Sigmoid colon (tissue), 7 donors: ENCODE data around the gene ALDH4A1. TPM values are rescaled to one million over a fixed set of nuclear protein-coding genes. Genes with fewer than 3 reads are reported as not detected.
"Not testable (repeated sequence)": the region's sequence is repeated elsewhere in the genome, so short reads cannot be mapped to it uniquely, and the experiment has no call there.

Source experiments
- DNase-seq: peaks from one replicate; pipeline ENCODE4 v3.0.0-alpha.2; 2019
- H3K27ac ChIP-seq, 4 donors: fragments of 200-600 bp; sonication (generic); one replicate each; pipeline ENCODE4 v1.5.1; 2016 to 2019; ENCODE audit warnings: mild to moderate bottlenecking in 1 of 4
- H3K27me3 ChIP-seq, 3 donors: fragments of 200-600 bp; sonication (generic); one replicate each; pipeline ENCODE4 v1.5.1; 2019; ENCODE audit warnings: mild to moderate bottlenecking in 1 of 3
- H3K36me3 ChIP-seq, 4 donors: fragments of 200-600 bp; sonication (generic); one replicate each; pipeline ENCODE4 v1.5.1; 2016 to 2019
- H3K4me1 ChIP-seq, 4 donors: fragments of 200-600 bp; sonication (generic); one replicate each; pipeline ENCODE4 v1.5.1; 2017 to 2019
- H3K4me3 ChIP-seq, 4 donors: fragments of 200-600 bp; sonication (generic); one replicate each; pipeline ENCODE4 v1.5.1; 2017 to 2019; ENCODE audit warnings: mild to moderate bottlenecking in 2 of 4, moderate library complexity in 1 of 4
- H3K9me3 ChIP-seq, 4 donors: fragments of 200-600 bp in 3 of 4; sonication (generic) in 3 of 4; one replicate each; pipeline versions ENCODE4 v1.5.1 to v1.6.1; 2013 to 2019
- CTCF ChIP-seq, 4 experiments: fragments of 450-650 bp in 3 of 4; fragments of 200-600 bp in 1 of 4; IDR thresholded peaks; one replicate each; pipeline ENCODE4 v1.5.1; 2016 to 2019; ENCODE audit warnings: antibody characterized with exemption in 4 of 4, mild to moderate bottlenecking in 3 of 4, moderate library complexity in 2 of 4
- EP300 ChIP-seq, 4 donors: sonication (generic); formaldehyde crosslinking; IDR thresholded peaks; one replicate each; pipeline ENCODE4 v1.6.1; 2017; ENCODE audit warnings: antibody characterized with exemption in 4 of 4
- POLR2A ChIP-seq, 2 donors: fragments of 450-650 bp; IDR thresholded peaks; one replicate each; pipeline ENCODE4 v1.6.1; 2016; ENCODE audit warnings: antibody characterized with exemption in 2 of 2, mild to moderate bottlenecking in 2 of 2, moderate library complexity in 2 of 2
- POLR2AphosphoS5 ChIP-seq, 4 donors: sonication (generic); formaldehyde crosslinking; IDR thresholded peaks; one replicate each; pipeline ENCODE4 v1.6.1; 2017; ENCODE audit warnings: antibody characterized with exemption in 4 of 4
- WGBS, 2 donors: extraction: QIAGEN DNeasy Blood & Tissue Kit; methylation state at CpG; one replicate each; pipeline ENCODE4 v1.1.7; 2013; 5-methylcytosine and 5-hydroxymethylcytosine counted together
- intact Hi-C: fragments of 100-400 bp; cut with DNase I; formaldehyde crosslinking; loops from one replicate; pipeline ENCODE4 v1.15.1; 2023
- polyA plus RNA-seq, 3 donors: library from polyadenylated mRNA; stranded (reverse); fragments of 200-250 nt; gene quantifications; one replicate each; pipeline ENCODE4 v1.2.3, GENCODE V29; 2013
- total RNA-seq, 4 donors: library from RNA; depleted of rRNA; stranded (reverse); fragments of >200 nt; gene quantifications; one replicate each; pipeline ENCODE4 v1.1.0, GENCODE V29; 2016
- donor health status: healthy with polysubstance abuse.
- donor health status: Bipolar disorder and iron deficiency.
- donor health status: healthy.

ALDH4A1 gene
- total and polyA plus RNA-seq, 7 donors = 2.4 to 12.8 (median 7.2) TPM

GRCh38 chr1:18849261-18849711 is 53.1 kb downstream of the ALDH4A1 start:
- TF ChIP-seq POLR2A (IDR thresholded peaks at IDR 0.05) (no peak), CTCF (IDR thresholded peaks at IDR 0.05) (no peak), POLR2AphosphoS5 (IDR thresholded peaks at IDR 0.05) (no peak), EP300 (IDR thresholded peaks at IDR 0.05) (no peak)
- peaks cover 0 to 9% (median 0%) of the 10 kb centered on the region in 4 donors for H3K4me1 ChIP-seq
- no peak overlapping the region for H3K4me3 ChIP-seq
- H3K9me3 ChIP-seq = peaks cover 0 to 4% (median 0%) of the 10 kb centered on the region in 4 donors
- no peak for DNase-seq
- H3K36me3 ChIP-seq = no peaks in the 10 kb centered on the region
- H3K27ac ChIP-seq = no peak overlapping the region
- WGBS, 2 donors = 59 to 62% methylated on average over 11 of the region's 11 CpGs
- intact Hi-C loops = no loop called here
- H3K27me3 ChIP-seq = peaks cover 0 to 15% (median 0%) of the 10 kb centered on the region in 3 donors

GRCh38 chr1:18847723-18848122 is 54.6 kb downstream of the ALDH4A1 start:
- DNase-seq, intact Hi-C loops, H3K4me1 ChIP-seq, H3K27ac ChIP-seq, H3K4me3 ChIP-seq, H3K36me3 ChIP-seq, H3K9me3 ChIP-seq: not testable (repeated sequence)
- H3K27me3 ChIP-seq = peaks cover 0 to 14% (median 0%) of the 10 kb centered on the region in 3 donors
- WGBS, 2 donors = 66 to 90% methylated on average over 2 of the region's 2 CpGs

GRCh38 chr1:18840145-18840544 is 62.2 kb downstream of the ALDH4A1 start:
- H3K27me3 ChIP-seq = peaks cover 0 to 21% (median 5%) of the 10 kb centered on the region in 3 donors
- DNase-seq = peak; percentile 56
- H3K27ac ChIP-seq = no peak overlapping the region
- TF ChIP-seq EP300 (IDR thresholded peaks at IDR 0.05) (no peak), POLR2AphosphoS5 (IDR thresholded peaks at IDR 0.05) (no peak), POLR2A (IDR thresholded peaks at IDR 0.05) (no peak), CTCF (IDR thresholded peaks at IDR 0.05) (no peak)
- no peak overlapping the region for H3K4me3 ChIP-seq
- 91 to 95% methylated on average over 17 of the region's 17 CpGs for WGBS, 2 donors
- H3K36me3 ChIP-seq = no peaks in the 10 kb centered on the region
- peaks cover 0 to 4% (median 0%) of the 10 kb centered on the region in 4 donors for H3K9me3 ChIP-seq
- intact Hi-C loops = no loop called here
- H3K4me1 ChIP-seq = no peaks in the 10 kb centered on the region

GRCh38 chr1:18836654-18837053 is 65.7 kb downstream of the ALDH4A1 start:
- 68 to 79% methylated on average over 5 of the region's 5 CpGs for WGBS, 2 donors
- peaks cover 0 to 29% (median 5%) of the 10 kb centered on the region in 3 donors for H3K27me3 ChIP-seq
- intact Hi-C loops = no loop called here

GRCh38 chr1:18832319-18832718 is 70.0 kb downstream of the ALDH4A1 start:
- H3K9me3 ChIP-seq, DNase-seq, H3K4me1 ChIP-seq, H3K36me3 ChIP-seq, H3K27ac ChIP-seq, intact Hi-C loops, H3K4me3 ChIP-seq: not testable (repeated sequence)
- H3K27me3 ChIP-seq = peaks cover 0 to 23% (median 5%) of the 10 kb centered on the region in 3 donors
- WGBS, 2 donors = 5 to 35% methylated on average over 1 of the region's 1 CpG

More at GRCh38 chr1:18836654-18837053, 65.7 kb downstream of the ALDH4A1 start:
- Histone ChIP-seq H3K36me3 (no peaks in the 10 kb centered on the region), H3K9me3 (no peaks in the 10 kb centered on the region), H3K4me3 (no peak overlapping the region), H3K4me1 (no peaks in the 10 kb centered on the region), H3K27ac (no peak overlapping the region)
- no peak for DNase-seq
- no peak for TF ChIP-seq CTCF (IDR thresholded peaks at IDR 0.05)
- no peak for TF ChIP-seq EP300 (IDR thresholded peaks at IDR 0.05)
- no peak for TF ChIP-seq POLR2AphosphoS5 (IDR thresholded peaks at IDR 0.05)
- no peak for TF ChIP-seq POLR2A (IDR thresholded peaks at IDR 0.05)

GRCh38 chr1:18831656-18832055 is 70.7 kb downstream of the ALDH4A1 start:
- no peak overlapping the region for H3K27ac ChIP-seq
- no peak for DNase-seq
- H3K36me3 ChIP-seq = no peaks in the 10 kb centered on the region
- intact Hi-C loops = no loop called here
- TF ChIP-seq POLR2A (IDR thresholded peaks at IDR 0.05) (no peak), EP300 (IDR thresholded peaks at IDR 0.05) (no peak)
- no peaks in the 10 kb centered on the region for H3K4me1 ChIP-seq
- 86 to 93% methylated on average over 2 of the region's 2 CpGs for WGBS, 2 donors
- no peak overlapping the region for H3K4me3 ChIP-seq
- H3K27me3 ChIP-seq = peaks cover 0 to 23% (median 5%) of the 10 kb centered on the region in 3 donors
- H3K9me3 ChIP-seq = no peaks in the 10 kb centered on the region
